Ammon's horn (tissue), 1 donor: ENCODE measurements around the gene UBE2L5.

Experiments used
- DNase-seq: peaks from one replicate; pipeline ENCODE4 v3.0.0-alpha.2; 2016; ENCODE audit warnings: low spot score

Gene UBE2L5

GRCh38 chr13:30422054-30422839, at the start of gene UBE2L5:
UBE2L5 (plus strand) TSS chr13:30422493; CDS start chr13:30427991, 5,498 bp downstream.
- peak; percentile 83 for DNase-seq

DNA sequence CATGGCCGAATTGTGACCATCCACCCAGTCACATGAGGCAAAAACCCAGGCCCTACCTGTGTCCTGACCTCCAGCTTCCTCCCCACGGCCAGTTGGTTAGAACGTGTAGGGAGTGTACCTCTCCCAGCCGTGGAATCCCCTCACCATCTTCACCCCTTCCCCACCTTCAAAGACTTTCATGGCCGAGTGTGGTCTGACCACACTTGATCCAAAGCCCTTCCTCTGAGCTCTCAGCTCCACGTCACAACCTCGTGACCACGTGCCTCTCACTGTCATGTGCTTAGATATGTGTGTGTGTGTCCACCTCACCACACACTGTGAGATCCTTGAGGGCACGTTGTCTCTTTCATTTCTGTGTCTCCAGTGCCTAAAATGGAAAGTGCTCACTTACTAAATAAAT, 48.6 kb upstream of the UBE2L5 start:
- no peak for DNase-seq

DNA sequence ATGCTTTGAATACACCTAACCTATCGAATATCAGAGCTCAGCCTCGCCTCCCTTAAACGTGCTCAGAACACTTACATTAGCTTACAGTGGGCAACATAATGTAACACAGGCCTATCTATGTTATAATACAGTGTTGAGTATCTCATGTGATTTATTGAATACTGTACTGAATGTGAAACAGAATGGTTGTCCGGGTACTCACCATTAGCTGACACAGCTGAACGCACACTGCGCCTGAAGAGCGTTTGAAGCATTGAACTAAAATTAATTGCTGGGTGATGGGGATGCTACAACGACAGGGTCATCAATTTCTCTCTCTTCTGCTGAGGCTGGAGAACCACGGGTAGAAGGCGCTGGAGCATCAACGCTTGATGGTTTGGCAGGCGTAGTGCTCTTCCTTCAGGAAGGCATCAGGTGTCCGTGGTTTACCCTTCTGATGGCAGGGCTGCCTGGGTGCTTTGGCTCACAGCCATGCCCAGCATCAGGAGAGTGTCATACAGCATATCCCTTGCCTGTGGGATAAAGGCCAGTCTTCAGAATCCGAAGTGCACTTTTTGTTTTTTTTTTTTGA, 46.9 kb upstream of the UBE2L5 start:
- DNase-seq = no peak

GRCh38 chr13:30376426-30377311, 45.6 kb upstream of the UBE2L5 start:
- no peak for DNase-seq

- DNase-seq = no peak
These were observed 45.0 kb upstream of the UBE2L5 start for GRCh38 chr13:30377312-30377685.

GRCh38 chr13:30378191-30378590, 44.1 kb upstream of the UBE2L5 start:
- DNase-seq = no peak

- no peak for DNase-seq
These were observed 41.2 kb upstream of the UBE2L5 start for GRCh38 chr13:30381049-30381448.

DNA sequence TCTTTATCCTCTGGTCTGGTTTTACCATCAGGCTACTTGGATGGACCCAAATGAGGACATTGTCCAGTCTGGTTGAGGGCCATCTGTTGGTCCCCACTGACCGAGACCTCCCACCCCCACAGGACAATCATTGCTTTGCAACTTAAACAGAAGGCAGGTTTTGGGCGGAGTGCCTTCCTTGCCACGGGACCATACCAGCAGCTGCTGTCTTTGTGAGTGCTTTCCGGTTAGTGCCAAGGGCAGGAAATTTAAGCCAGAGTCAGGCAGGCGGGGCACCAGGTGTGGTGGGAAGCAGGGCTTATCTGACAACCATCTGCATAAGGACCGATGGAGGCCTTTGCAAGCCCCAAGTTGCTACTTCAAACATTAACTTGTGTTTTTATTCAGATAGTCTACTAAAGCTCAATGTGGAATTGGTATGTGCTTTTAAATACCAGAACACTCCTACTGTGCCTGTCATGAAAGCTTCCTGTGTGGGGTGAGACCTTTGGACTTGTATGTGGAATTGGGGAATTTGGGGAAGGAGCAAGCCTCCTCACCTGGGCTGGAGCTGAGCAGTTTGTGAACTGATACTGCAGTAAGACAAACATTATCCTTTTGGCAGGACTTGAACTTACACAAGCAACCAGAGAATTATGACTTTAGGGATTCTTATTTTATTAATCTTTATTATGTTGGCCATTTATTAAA, 39.3 kb upstream of the UBE2L5 start:
- DNase-seq = no peak

DNA sequence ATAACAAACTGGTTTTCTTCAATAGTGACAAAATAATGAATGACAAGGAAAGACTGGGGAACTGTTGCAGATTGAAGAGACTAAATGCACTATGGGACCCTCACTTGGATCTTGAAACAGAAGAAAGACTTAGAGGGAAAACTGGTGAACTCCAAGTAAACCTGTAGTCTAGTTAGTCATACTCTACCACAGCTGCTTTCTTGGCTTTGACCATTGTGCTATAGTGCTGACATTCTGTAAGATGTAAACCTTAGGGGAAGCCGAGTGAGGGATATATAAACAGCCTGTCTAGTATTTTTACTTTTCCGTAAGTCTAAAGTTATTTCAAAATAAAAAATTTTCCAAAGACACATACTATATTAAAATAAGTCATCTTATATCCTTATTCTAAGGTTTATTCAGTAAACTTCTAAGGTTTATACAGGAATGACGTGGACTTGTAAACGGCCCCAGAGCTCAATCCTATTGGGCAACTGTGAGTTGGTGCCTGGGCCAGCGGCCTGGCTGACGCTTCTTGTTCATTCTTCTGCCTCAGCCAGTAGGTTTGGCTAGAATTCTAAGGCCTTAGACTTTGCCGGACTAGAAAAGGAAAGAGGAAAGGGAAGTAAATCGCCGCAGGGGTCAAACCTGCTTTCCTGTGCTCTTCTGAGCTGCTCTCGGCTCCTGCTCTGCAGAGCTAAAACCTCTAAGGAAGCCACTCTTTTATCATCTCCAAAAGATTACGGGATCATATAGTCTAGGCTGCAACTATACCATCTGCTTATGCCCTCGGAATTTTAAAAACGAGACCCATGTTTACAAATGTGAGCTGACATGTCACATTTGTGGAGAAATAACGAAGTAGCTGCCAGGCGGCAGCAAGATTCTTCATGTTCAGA, 33.6 kb upstream of the UBE2L5 start:
- DNase-seq = no peak

DNA sequence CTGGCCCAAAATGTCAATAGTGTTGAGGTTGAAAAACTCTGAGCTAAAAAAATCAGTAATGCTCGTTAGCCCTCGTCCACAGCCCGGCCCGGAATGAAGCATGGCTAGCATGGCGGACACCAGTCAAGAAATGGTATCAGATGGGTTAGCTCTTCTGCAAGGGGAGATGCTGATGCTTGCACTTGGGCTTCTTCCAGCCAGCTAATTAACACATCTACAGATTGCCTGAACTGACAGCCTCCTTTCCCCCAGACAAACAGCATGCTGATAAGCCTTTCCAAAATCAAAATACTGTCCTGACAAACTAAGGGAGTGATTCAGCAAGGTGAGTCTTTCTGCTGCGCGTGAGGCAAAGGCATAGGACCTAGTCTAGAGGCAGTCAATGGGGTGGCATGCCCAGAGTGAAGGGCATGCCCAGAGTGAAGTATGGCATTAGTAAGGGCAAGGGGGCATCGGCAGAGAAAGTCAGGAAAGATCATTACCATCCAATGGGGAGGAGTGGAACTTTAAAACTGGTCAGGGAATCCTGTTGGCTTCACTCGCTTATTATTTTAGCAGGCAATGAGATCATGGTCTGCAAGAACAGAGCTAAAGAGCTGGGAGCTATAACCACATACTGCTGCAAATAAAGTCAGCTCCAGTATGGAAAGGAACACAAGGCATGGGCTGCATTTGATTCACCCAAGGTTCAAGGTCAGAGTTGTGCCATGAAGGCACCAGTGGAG, 30.2 kb upstream of the UBE2L5 start:
- no peak for DNase-seq

DNA sequence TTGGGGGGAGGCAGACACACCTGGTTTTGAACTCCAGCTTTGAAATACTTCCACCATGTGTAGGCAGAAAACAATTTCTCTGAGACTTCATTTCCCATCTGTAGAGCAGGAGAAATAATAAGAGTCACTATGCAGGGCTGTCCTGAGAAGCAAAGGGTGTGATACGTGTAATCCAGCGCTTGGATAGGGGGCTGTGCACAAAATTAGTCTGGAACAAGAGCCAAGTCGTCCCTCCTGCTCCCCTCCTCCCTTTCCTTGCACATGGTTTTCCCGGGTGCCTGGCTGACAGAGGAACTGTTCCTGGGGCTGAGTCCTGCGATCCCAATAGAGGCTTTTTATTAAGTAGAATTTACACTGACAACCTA, 29.6 kb upstream of the UBE2L5 start:
- DNase-seq = no peak

DNA sequence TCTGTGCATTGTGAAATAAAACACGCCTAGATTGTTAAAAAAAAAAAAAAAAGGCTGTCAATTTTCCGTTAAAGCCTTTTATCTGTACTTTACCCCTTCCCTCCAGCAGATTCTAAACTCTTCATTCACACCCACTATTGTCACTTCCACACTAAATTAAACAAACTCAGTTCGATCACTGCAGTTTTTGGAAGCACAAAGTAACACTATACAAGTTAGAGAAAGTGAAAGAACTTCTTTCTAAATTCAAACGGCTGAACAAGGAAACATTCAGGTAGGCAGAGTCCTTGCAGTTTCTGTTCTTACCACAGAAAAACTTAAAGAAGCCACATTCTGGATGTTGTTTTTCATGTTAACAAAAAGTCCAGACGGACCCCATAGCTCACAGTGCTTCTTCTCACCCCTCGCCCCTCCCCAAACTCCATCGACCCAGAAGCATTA, 27.5 kb upstream of the UBE2L5 start:
- no peak for DNase-seq

GRCh38 chr13:30395192-30396158, 26.8 kb upstream of the UBE2L5 start:
- DNase-seq = peak; percentile 93

DNA sequence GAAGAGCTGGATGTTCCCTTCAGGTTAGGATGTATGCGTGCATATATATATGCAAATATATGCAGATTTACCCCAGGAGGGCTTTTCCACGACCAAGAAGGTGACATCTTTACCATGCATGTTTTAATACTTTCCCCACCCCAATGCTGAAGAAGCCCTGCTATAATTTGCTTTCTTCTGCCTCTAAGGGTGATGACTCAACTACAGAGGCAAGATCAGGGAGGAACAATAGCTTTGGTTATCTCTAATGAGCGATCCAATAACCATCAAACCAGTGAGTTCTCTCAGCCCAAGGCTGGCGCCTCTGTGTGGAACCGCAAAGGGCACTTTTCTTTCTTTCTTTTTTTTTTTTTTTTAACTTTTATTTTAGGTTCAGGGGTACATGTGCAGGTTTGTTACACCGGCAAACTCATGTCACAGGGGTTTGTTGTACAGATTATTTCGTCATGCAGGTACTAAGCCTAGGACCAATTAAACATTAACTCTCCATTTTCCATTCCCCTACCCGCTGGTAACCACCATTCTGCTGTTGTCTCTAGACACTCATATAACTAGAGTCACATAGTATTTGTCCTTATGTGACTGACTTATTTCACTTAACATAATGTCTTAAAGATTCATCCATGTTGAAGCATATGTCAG, 25.7 kb upstream of the UBE2L5 start:
- DNase-seq = no peak

GRCh38 chr13:30398601-30399072, 23.7 kb upstream of the UBE2L5 start:
- no peak for DNase-seq

DNA sequence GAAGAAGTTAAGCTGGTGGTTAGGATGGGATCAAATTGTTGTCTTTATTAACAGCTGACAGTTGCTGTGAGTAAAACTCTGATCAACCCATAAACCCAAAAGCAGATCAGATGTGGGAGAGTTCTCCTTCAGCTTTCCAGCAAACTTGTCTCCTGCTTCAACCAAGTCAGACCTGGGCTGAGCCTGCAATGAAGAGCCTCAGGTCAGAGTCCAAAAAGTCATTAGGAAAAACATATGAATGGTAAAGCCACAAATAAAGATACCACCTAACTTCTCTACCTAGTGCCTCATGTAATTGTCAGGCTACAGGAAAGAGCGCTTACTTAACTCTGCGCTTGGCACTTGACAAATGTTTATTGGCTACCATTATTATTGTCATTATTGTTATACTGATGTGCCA, 21.9 kb upstream of the UBE2L5 start:
- DNase-seq = no peak

DNA sequence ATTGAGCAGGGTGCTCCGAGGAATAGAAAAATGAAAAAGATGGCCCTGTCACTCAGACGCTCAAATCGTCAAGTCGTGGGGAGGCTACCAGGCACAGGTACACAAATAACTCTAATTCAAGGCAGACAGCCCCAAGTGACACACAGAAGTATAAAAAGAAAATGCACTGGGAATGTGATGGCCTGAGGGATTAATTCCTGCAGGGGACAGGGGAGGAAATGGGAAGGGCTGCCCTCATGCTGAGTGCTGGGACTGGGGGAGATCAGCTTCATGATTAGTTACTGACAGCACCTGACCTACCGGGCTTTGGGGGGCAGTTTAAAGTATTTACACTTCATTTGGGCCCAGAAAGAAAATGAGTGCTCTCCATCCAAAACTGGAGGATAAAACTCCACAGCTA, 20.9 kb upstream of the UBE2L5 start:
- no peak for DNase-seq

DNA sequence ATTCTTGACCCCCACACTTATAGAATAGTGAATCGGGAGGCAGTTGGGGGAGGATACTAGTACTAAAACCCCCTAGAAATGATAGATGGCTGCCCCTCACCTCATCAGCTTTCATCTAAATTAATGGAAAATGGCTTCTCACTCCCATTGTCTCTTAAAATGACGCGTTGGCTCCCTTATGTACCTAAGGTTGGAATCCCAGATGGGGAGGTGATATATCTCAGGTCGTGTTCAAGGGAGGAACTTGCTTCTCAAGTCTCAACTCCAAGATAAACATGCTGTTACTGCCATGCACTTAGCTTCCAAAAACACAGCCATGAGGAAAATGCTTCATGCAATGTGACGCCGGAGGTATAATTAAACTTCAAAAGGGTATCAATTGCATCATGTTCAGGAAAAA, 18.8 kb upstream of the UBE2L5 start:
- no peak for DNase-seq

GRCh38 chr13:30404207-30404606, 18.1 kb upstream of the UBE2L5 start:
- DNase-seq = no peak
